ENCODE measurements around the gene FNDC5.

FNDC5 gene

DNA sequence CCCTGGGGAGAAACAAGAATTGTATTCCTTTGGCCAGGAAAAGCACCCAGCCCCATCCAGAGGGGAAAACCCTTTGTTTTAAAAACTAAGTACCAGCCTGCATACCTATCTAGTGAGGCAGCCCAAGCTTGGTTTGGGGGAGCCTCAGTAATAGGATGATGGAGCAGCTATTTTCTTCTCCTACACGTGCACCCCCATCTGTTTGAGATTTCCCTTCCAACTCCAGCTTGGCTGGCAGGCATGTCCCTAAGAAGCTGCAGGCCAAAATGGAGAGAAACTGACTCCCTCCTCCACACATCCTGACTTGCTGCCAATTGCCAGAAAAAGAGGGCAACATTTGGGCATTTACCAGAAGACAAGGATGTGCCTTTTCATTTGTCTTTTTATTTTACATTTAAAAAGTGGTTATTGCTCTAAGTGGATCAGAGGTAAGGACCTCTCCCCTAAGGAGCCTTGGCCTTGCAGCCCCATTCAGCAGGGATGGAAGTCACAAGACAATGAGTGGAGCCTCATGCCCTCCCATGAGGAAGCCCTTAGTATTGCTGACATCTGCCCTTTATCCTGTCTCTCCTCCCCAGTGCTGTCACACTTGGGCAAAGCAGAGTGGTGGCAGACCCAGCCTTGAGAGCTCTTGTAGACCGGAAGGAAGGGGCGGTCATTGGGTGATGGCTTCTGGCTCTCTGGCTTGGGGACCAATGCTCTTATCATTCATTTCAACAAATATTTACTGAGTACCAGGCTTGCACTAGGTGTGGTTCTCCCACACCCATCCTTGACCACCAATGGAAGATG is 8.6 kb downstream of the FNDC5 start:
- POLR2A ChIA-PET (ENCODE audit: low non-redundant PET): no interaction called here
- DNase-seq (ENCODE audit: low spot score): no peak
- CTCF ChIA-PET: interaction anchor here (0.6 to 1.1 kb wide), 2 partner anchors 10 to 174 kb away, joined by 3 read pairs; no protein-coding TSS in a partner anchor
- TF ChIP-seq, protein P1, sequence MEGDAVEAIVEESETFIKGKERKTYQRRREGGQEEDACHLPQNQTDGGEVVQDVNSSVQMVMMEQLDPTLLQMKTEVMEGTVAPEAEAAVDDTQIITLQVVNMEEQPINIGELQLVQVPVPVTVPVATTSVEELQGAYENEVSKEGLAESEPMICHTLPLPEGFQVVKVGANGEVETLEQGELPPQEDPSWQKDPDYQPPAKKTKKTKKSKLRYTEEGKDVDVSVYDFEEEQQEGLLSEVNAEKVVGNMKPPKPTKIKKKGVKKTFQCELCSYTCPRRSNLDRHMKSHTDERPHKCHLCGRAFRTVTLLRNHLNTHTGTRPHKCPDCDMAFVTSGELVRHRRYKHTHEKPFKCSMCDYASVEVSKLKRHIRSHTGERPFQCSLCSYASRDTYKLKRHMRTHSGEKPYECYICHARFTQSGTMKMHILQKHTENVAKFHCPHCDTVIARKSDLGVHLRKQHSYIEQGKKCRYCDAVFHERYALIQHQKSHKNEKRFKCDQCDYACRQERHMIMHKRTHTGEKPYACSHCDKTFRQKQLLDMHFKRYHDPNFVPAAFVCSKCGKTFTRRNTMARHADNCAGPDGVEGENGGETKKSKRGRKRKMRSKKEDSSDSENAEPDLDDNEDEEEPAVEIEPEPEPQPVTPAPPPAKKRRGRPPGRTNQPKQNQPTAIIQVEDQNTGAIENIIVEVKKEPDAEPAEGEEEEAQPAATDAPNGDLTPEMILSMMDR (conservative IDR thresholded peaks at IDR 0.05; ENCODE audit: low read depth): no peak
- H3K27ac ChIP-seq: no peak overlapping the region

DNA sequence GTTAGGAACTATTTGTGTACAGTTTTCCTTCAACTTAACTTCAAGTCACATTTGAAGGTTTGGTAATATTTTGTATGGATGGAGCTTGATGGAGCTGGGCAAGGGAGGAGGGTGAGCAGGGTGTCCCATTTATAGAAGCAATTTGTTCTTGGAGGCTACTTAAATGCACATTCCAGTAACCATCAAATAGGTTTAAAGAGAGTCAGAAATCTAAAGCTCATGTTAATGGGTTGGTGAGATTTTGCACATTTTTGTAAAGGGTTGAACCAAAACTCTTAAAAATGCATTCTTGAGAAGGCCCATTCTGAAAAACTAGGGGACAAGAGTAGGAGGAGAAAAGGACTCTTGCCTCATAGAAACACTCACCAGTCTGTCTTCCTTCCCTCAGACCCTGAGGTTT is 10.1 kb downstream of the FNDC5 start:
- DNase-seq (ENCODE audit: low spot score): no peak
- CTCF ChIA-PET: interaction anchor here (1.0 to 1.1 kb wide), 2 partner anchors 11 to 16 kb away, joined by 4 to 5 read pairs; no protein-coding TSS in a partner anchor
- TF ChIP-seq, protein P1 (conservative IDR thresholded peaks at IDR 0.05; ENCODE audit: low read depth): no peak
- POLR2A ChIA-PET (ENCODE audit: low non-redundant PET): no interaction called here
- no peak overlapping the region for H3K27ac ChIP-seq

DNA sequence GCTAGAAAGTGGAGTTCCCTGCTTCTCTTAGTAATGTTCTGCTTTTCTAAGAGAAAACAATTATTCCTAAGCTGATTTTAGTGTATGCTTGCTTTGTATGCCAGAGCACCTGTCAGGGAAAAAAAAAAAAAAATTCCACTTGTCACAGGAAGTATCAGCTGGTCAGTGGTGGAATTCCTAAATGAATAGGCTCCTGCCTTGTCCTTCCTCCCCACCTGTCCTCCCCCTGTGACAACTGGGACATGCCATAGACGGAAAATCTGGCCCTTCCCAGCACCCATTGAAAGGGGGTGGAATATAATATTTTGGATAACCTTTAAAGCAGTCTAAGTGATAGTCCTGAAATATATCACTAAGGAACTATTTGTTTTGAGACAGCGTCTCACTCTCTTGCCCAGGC is 10.8 kb downstream of the FNDC5 start:
- H3K27ac ChIP-seq: no peak overlapping the region
- POLR2A ChIA-PET (ENCODE audit: low non-redundant PET): no interaction called here
- CTCF ChIA-PET: interaction anchor here (1.0 to 1.1 kb wide), 2 partner anchors 12 to 16 kb away, joined by 4 to 5 read pairs; no protein-coding TSS in a partner anchor
- DNase-seq (ENCODE audit: low spot score): no peak
- TF ChIP-seq, protein P1 (conservative IDR thresholded peaks at IDR 0.05; ENCODE audit: low read depth): no peak

DNA sequence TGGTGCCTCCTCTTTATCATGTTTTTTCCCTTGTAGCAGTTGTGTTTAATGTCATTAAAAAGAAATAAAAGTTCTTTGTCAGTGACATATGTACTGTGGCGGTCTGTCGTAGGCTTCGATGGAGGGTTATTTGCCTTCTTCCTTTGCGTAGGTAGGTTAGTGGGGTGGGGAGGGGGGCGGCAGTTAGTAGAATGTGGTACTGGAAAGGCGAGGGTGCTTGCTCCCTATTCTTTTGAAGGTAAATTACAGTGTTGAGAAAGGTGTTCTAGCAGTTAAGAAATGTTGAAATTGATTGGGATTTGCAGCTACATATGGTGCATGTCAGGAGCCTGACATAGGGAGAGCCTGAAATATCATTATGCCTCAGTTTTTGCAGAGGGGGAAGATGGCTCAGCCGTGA is 11.9 kb downstream of the FNDC5 start:
- POLR2A ChIA-PET (ENCODE audit: low non-redundant PET): no interaction called here
- CTCF ChIA-PET: no interaction called here
- TF ChIP-seq, protein P1 (conservative IDR thresholded peaks at IDR 0.05; ENCODE audit: low read depth): no peak
- H3K27ac ChIP-seq: no peak overlapping the region
- no peak for DNase-seq (ENCODE audit: low spot score)

DNA sequence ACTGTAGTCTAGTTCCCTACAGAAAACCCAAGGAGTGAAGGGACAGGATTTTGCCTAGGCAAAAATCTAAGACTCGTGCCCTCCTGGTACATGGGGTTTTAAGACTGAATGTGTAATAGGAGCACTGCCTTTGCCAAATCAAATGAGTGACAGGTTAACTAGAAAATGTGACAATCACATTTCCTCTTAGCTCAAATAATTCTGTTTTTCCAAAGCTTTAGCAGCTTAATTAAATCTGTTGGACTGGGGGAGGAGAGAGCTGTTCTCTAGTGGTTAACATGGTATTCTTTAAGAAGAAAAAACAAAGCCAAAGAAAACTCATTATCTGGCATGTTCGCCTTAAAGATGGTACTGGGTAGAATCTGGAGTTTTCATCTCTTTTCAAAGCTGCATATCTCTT is 12.6 kb downstream of the FNDC5 start:
- ChIA-PET CTCF (no interaction called here), POLR2A (ENCODE audit: low non-redundant PET) (no interaction called here)
- TF ChIP-seq, protein P1 (conservative IDR thresholded peaks at IDR 0.05; ENCODE audit: low read depth): no peak
- no peak for DNase-seq (ENCODE audit: low spot score)
- no peak overlapping the region for H3K27ac ChIP-seq

DNA sequence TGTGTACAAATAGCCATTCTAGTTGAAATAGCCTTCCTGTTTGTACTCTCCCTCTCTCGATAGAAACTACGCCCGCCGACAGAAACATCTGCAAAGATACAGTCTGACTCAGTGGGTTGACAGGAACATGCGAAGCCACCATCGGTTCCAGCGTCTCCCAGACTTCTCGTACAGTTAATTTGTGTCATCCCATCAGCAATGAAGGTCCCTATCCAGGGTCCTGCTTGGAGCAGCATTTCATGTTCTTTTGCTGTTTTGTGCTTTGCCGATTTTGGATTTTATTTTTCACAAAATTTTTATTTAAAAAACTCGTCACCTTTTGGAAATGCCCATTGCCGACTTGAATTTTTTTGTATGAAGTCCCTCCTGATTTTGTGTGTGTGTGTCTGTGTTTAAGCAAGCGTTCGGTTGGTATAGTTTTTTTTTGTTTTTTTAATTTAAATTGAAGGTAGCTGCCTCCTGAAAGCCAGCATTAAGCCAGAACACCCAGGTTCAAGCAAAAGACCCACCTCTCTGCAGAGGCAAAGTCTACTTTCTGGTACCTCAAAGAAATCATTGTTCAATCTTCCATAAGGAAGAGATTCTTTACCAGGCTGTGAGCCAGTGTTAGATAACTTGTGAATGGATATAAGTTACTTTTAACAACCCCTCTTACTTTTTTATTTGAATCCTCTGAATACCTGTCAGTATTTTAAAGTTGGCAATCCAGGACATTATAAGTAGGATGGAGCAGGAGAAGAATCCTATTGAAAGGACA is 14.7 kb downstream of the FNDC5 start:
- ChIA-PET CTCF (interaction anchor here (0.6 kb wide), 1 partner anchor 443 kb away, joined by 3 read pairs; no protein-coding TSS in a partner anchor), POLR2A (ENCODE audit: low non-redundant PET) (no interaction called here)
- TF ChIP-seq, protein P1 (conservative IDR thresholded peaks at IDR 0.05; ENCODE audit: low read depth): no peak
- H3K27ac ChIP-seq: no peak overlapping the region
- DNase-seq (ENCODE audit: low spot score): no peak

Data from RWPE1 (cell line).